Measurements from ENCODE around the gene ARL11.
A peak's percentile ranks its signal among the peaks of the same experiment; 100 is the strongest.

The ARL11 gene

DNA sequence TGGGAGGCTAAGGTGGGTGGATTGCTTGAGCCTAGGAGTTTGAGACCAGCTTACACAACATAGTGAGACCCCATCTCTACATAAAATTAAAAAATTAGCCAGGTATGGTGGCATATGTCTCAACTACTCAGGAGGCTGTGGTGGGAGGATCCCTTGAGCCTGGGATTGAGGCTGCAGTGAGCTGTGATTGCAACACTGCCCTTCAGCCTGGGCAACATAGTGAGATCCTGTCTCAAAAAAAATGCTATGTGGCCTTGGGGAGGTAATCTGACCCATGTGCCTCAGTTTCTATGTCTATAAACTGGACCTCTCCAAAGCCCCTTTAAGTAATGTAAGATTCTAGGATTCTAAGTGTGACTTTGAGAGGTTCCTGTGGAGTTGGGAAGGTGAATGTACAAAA lies 25.2 kb downstream of the ARL11 start:
- ChIA-PET POLR2A (ENCODE audit: low non-redundant PET) (interaction anchor here (0.6 kb wide), 1 partner anchor 191 kb away, joined by 3 read pairs; no protein-coding TSS in a partner anchor), CTCF (interaction anchor here (0.6 to 0.8 kb wide), 3 partner anchors 20 to 1594 kb away, joined by 3 read pairs; no protein-coding TSS in a partner anchor)
- no peak for DNase-seq (ENCODE audit: low spot score)
- H3K27ac ChIP-seq = no peak overlapping the region
- TF ChIP-seq, protein P1, sequence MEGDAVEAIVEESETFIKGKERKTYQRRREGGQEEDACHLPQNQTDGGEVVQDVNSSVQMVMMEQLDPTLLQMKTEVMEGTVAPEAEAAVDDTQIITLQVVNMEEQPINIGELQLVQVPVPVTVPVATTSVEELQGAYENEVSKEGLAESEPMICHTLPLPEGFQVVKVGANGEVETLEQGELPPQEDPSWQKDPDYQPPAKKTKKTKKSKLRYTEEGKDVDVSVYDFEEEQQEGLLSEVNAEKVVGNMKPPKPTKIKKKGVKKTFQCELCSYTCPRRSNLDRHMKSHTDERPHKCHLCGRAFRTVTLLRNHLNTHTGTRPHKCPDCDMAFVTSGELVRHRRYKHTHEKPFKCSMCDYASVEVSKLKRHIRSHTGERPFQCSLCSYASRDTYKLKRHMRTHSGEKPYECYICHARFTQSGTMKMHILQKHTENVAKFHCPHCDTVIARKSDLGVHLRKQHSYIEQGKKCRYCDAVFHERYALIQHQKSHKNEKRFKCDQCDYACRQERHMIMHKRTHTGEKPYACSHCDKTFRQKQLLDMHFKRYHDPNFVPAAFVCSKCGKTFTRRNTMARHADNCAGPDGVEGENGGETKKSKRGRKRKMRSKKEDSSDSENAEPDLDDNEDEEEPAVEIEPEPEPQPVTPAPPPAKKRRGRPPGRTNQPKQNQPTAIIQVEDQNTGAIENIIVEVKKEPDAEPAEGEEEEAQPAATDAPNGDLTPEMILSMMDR (conservative IDR thresholded peaks at IDR 0.05; ENCODE audit: low read depth) = no peak

DNA sequence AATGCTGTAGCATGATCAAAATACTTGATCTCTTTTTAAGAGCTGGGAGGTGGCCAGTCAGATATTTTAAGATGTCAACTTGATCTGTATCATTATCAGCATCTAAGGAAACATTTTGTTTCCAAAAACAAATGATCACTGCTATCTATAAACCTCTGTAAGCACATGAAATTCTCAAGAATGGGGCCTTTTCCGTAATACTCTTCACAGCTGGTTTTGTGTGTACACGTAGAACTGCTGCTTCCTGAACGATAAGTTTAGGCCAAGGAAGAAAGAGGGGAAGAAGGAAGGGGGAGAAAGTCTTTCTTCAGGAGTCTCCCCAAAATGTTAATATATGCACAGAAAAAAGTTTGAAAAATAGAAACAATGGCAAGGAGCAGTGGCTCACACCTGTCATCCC lies 25.7 kb downstream of the ARL11 start:
- CTCF ChIA-PET = interaction anchor here (0.6 to 0.8 kb wide), 3 partner anchors 20 to 1593 kb away, joined by 3 read pairs; no protein-coding TSS in a partner anchor
- TF ChIP-seq, protein P1 (conservative IDR thresholded peaks at IDR 0.05; ENCODE audit: low read depth) = no peak
- no peak for DNase-seq (ENCODE audit: low spot score)
- H3K27ac ChIP-seq = no peak overlapping the region
- POLR2A ChIA-PET (ENCODE audit: low non-redundant PET) = interaction anchor here (0.6 kb wide), 1 partner anchor 191 kb away, joined by 3 read pairs; no protein-coding TSS in a partner anchor

DNA sequence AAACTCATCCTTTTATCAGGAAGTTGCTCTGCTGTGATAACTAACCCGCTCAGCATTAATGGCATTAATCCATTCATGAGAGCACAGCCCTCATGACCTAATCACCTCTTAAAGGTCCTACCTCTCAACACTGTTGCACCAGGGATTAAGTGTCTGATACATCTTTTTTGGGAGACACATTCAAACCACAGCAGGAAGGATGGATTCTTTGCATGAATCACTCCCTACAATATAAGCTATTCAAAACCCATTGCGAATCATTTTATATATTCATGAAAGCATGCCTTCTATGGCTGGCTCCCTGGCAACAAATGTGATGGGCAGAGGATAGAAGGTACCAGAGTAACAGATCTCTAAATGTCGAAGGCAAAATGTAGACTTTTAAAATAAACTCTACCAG lies 27.6 kb downstream of the ARL11 start:
- ChIA-PET CTCF (interaction anchor here (1.2 kb wide), 1 partner anchor 280 kb away, joined by 3 read pairs; the partner anchor contains the start of gene SPRYD7), POLR2A (ENCODE audit: low non-redundant PET) (no interaction called here)
- TF ChIP-seq, protein P1 (conservative IDR thresholded peaks at IDR 0.05; ENCODE audit: low read depth) = no peak
- no peak overlapping the region for H3K27ac ChIP-seq
- DNase-seq (ENCODE audit: low spot score) = no peak

DNA sequence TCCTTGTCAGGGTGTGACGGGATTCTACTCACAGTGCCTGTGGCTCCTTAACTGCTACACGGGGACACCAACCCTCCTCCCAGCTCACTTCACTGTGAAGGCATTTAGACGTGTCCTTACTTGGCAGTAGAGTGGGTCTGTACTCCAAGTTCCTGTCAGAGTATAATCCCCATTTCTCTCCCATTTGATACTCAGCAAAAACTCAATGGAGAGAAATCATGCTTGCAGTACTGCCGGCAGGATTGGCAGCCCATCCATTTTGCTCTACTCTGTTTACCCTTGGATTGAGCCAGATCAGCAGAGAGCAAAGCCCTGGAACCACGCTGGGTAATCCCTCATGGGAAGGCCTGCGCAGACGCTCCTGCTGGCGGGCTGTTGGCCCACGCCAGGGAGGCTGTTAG lies 28.9 kb downstream of the ARL11 start:
- POLR2A ChIA-PET (ENCODE audit: low non-redundant PET) = no interaction called here
- no peak overlapping the region for H3K27ac ChIP-seq

DNA sequence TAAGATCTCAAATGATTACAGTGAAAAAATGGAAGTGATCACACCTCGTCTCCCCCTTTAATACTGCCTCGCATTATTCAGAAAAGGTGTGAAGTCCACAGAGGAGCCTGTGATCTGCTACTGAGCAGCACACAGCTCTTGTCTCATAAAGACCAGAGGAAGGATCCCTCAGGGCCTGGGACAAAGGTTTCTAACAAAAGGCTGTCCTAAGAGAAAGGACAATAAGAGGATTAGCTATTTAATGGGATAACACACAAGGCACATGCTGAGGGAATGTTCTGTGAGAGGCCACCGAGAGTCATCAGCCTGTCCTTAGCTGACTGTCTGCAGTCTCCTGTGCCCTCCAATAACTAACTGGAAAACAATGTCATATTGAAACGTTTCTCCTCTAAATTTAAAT lies 36.3 kb downstream of the ARL11 start:
- CTCF ChIA-PET = interaction anchor here (0.6 kb wide), 1 partner anchor 1652 kb away, joined by 3 read pairs; no protein-coding TSS in a partner anchor
- POLR2A ChIA-PET (ENCODE audit: low non-redundant PET) = no interaction called here
- TF ChIP-seq, protein P1 (conservative IDR thresholded peaks at IDR 0.05; ENCODE audit: low read depth) = no peak
- no peak overlapping the region for H3K27ac ChIP-seq
- DNase-seq (ENCODE audit: low spot score) = no peak

More for the DNA sequence above, 28.9 kb downstream of the ARL11 start:
- no peak for DNase-seq (ENCODE audit: low spot score)
- CTCF ChIA-PET = interaction anchor here (1.2 kb wide), 1 partner anchor 279 kb away, joined by 3 read pairs; the partner anchor contains the start of gene SPRYD7
- TF ChIP-seq, protein P1 (conservative IDR thresholded peaks at IDR 0.05; ENCODE audit: low read depth) = no peak

DNA sequence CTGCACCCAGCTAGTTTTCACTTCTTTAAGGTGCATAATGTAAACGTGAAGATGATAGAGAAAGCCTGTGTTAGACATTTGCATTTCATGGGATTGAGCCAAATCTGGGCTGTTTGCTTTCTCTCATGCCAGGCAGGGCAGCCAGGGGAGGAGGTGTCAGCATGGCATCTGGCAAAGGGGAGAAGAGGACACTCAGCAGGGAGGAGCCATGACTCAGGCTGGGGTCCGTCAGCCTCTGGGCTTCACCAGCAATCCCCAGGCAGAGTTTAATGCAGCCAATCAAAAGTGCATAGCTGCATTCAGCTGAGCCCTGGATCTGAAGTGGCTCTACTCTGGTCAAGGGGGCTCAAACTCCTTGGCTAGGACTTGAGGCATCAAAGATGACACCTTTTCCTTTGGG lies 39.5 kb downstream of the ARL11 start:
- CTCF ChIA-PET = no interaction called here
- H3K27ac ChIP-seq = peak overlapping the region; percentile 16; the same call in 1 of the 2 replicates
- TF ChIP-seq, protein P1 (conservative IDR thresholded peaks at IDR 0.05; ENCODE audit: low read depth) = no peak
- DNase-seq (ENCODE audit: low spot score) = no peak
- POLR2A ChIA-PET (ENCODE audit: low non-redundant PET) = no interaction called here
